ENCODE data around the gene ADIPOR2.
A peak's percentile ranks its signal among the peaks of the same experiment; 100 is the strongest.

ADIPOR2 gene, protein sequence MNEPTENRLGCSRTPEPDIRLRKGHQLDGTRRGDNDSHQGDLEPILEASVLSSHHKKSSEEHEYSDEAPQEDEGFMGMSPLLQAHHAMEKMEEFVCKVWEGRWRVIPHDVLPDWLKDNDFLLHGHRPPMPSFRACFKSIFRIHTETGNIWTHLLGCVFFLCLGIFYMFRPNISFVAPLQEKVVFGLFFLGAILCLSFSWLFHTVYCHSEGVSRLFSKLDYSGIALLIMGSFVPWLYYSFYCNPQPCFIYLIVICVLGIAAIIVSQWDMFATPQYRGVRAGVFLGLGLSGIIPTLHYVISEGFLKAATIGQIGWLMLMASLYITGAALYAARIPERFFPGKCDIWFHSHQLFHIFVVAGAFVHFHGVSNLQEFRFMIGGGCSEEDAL

DNA sequence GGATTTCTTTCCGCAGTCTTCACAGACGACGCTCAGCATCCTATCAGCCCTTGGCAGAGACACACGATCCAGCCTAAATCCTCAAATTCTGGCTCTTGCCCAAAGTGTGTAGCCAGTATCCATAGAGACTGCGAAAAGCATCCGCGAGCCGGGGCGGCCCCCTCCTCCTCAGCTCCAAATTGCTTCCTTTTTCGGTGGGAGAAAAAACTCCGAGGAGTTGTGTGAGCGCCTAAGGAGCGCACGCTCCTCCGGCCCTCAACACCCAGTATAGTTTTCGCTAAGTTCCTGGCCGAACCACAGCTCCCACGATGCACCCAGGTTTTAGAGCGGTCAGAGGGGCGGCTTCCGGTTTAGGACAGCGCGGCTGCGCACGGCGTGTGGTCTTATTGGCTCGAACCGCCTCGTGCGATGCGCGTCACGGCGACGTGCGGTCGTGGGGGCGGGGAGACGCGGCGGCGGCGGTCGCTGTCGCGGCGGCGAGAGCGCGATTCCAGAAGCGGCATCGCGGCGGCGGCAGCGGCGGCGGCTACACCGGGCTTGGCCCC, at the start of gene ADIPOR2:
Gene ADIPOR2 (plus strand): TSS at position 493 of the 545 bp plus-strand sequence. CDS start 63,274 bp downstream, outside the sequence.
- DNase-seq (ENCODE audit: low read depth in 2 of 2) = peak; percentile 90 to 92

DNA sequence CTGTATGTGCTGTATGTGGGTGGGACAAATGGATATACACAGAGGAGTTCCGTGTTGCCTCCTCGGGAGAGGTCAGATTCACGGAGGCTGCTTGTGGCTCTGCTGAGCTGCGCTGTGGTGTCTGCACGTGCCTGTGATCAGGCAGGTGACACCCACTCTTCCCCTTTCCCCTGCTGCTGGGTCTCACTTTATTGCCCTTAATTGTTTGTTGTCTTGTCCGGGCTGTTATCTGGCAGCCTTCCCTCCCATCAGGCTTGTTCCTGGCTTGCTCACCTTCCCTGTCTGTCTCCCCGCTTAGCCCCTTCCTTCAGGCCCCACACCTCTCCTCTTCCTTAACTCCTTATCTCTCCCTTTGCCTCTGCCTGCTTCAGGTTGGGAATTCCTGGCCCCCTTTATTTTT, 48.4 kb upstream of the ADIPOR2 start:
- DNase-seq (ENCODE audit: low read depth in 2 of 2) = no peak

DNA sequence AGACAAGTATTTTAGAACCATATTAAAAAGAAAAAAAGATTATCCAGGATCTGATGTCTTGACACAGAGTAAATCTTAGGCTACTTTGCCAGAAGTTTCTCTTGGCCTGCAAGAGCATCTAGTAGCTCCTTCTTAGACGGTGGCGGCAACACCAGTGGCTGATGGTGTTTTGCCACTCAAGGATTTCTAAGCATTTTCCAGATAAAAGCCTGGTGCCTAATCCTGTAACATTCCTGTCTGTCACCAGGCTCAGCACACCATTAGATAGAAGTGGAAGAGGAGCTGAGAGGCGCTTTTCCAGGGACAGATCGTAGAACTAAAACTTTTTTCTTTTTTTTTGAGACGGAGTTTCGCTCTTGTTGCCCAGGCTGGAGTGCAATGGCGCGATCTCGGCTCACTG, 47.8 kb upstream of the ADIPOR2 start:
- DNase-seq (ENCODE audit: low read depth in 2 of 2) = no peak

DNA sequence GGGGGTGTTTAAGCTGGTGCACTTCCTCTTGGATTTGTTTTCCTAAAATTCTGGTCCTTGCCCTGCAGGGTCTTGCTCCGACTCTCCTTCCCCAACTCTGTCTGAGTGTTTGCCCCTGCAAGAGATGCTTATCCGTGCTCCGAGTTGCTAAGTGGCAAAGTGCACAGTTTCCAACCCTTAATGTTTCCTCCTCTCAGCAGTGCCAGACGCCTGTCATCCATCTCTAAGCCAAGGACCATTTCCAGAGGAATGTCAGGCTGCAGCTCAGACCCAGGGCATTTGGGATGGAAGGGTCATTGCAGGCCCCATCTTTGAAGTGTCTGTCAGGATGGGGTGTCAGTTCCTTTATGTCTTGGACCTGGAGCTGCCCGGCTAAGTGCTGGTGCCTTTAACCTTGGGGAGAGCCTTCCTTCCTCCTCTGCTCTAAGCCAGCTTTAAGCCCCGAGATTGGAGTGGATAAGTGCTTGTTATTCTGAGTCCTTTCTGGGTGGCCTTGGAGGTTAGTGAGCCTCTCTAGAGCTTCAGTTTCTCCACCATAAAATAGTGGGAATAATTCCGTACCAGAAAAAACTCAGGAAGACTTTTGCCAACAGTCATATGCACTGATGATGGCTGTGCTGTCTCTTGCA, 46.9 kb upstream of the ADIPOR2 start:
- DNase-seq (ENCODE audit: low read depth in 2 of 2) = no peak

DNA sequence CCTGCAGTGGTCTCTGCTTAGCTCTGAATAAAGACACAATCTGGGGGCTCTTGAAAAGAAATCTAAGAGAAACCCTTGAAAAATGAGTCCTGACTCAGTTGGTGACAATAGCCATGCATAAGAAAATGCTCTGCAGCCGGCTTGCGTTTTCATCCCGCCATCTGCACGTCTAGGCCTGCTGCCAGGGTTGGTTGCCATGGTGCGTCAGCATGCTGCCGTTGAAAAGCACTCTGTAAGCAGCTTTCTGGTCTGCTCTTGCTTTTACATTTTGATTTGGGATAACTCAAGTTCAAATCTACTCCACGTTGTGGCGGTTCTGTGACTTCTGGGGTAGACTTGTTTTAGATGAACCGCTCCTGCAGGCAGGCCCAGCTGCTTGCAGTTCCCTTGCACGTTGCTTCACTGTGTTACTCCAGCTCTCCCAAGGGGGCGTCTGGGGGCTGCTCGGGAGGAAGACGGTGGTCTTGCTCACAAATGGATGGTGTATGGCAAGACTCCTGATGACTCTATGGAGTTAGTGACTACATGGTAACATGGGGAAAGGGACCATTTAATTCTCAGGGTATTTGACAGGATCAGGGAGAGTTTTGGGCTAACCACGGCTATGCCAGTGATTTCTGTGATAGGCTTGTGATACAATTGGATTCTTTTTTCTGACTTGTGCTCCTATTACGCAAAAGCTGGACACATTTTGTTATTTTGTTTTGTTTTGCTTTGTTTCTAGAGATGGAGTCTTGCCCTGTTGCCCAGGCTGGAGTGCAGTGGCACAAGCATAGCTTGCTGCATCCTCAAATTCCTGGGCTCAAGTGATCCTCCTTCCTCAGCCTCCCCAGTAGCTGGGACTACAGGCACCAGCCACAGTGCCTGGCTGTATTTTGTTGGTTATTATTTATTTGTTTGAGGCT, 46.1 kb upstream of the ADIPOR2 start:
- DNase-seq (ENCODE audit: low read depth in 2 of 2) = no peak

DNA sequence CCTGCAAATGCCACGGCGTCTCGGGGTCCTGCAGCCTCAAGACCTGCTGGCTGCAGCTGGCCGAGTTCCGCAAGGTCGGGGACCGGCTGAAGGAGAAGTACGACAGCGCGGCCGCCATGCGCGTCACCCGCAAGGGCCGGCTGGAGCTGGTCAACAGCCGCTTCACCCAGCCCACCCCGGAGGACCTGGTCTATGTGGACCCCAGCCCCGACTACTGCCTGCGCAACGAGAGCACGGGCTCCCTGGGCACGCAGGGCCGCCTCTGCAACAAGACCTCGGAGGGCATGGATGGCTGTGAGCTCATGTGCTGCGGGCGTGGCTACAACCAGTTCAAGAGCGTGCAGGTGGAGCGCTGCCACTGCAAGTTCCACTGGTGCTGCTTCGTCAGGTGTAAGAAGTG, 45.1 kb upstream of the ADIPOR2 start:
- no peak for DNase-seq (ENCODE audit: low read depth in 2 of 2)

DNA sequence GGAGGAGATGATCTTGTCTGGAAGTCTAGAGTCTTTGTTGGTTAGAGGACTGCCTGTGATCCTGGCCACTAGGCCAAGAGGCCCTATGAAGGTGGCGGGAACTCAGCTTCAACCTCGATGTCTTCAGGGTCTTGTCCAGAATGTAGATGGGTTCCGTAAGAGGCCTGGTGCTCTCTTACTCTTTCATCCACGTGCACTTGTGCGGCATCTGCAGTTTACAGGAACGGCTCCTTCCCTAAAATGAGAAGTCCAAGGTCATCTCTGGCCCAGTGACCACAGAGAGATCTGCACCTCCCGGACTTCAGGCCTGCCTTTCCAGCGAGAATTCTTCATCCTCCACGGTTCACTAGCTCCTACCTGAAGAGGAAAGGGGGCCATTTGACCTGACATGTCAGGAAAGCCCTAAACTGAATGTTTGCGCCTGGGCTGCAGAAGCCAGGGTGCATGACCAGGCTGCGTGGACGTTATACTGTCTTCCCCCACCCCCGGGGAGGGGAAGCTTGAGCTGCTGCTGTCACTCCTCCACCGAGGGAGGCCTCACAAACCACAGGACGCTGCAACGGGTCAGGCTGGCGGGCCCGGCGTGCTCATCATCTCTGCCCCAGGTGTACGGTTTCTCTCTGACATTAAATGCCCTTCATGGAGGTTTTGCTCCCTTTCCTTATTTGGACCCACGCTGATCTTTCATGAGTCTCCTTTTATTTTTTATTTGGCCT, 44.1 kb upstream of the ADIPOR2 start:
- no peak for DNase-seq (ENCODE audit: low read depth in 2 of 2)

DNA sequence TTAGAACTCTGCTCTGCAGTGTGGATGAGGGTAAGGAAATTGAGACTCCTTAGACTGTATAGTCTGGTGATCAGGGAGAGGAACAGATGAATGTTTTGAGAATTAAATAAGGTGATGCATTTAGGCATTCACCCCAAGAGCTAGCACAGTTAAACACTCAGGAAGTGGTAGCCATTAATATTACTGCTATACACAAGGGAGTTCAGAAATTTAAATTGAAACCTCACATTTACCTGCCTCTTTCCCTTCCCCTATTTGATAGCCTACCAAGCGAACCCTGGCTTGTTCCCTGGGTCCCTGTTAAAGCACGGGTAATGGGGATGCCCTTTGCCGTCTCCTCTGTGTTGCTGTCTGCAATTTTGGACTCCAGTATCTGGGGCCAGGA, 43.6 kb upstream of the ADIPOR2 start:
- DNase-seq (ENCODE audit: low read depth in 2 of 2) = no peak

DNA sequence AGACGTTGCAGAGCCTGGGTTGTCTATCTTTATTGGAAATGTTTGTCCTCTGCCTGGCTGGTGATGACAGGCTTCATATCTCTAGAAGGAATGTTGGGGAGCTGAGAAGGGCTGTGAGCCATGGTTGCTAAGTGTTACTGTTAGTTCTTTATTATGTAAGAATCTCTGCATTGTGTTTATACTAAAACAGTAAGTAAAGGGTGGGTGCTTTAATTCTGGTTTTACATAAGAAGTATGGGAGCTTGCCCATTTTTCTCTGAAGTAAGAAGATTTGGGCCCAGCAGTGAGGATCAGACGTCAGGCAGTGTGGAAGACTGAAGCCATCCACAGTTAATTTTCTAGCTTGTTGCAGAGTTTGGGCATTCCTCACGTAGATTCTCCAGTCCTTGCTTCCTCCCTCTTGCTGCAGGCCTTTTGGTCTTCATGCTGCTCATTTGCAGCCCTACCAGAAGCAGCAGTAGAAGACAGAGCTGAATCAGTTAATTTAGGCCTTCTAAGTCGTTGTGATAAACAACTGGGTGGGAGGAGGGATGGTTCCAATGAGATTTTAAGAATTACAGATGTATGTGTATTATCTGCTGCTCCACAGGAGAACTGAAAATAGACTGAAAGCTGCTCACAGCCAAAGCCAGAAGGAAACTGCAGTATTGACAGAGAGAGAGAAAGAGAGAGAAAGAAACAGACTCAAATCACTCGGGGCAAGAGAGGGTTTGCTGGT, 40.5 kb upstream of the ADIPOR2 start:
- no peak for DNase-seq (ENCODE audit: low read depth in 2 of 2)

DNA sequence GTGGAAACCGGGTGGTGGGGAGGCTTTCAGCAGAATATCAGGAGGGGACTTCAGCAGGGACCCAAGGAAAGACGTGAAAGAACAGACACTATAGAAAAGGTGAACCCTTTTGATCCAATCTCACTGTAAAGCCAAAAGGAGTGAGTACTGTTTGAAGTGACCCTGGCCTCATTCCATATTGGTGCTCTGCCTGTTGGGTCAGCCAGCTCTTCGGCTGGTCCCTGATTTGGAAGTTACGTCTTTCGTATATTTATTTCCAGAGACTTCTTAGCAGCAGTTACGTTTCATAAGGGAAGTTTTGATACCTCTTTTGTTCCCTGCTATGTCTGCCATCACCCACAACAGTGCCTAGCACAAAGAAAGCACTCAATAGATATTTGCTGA, 39.9 kb upstream of the ADIPOR2 start:
- DNase-seq (ENCODE audit: low read depth in 2 of 2) = no peak

DNA sequence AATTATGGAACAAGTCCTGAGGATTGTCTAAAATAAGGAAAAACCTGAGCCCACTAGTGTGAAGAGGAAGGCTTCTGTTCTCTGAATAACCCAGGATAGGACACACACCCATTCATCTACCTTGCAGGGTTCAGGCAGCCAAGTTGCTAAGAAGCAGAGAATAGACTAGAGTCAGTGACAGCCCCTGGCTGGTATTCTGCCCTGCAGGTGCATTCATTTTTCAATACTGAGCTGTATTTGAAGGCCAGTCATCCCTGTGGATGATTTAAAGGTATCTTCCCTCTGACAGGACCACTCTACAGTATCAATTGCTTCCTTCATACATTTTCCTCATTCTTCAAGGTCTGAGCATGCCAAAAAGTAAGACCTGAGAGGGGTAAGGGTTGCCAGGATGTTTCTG, 38.9 kb upstream of the ADIPOR2 start:
- DNase-seq (ENCODE audit: low read depth in 2 of 2) = no peak

DNA sequence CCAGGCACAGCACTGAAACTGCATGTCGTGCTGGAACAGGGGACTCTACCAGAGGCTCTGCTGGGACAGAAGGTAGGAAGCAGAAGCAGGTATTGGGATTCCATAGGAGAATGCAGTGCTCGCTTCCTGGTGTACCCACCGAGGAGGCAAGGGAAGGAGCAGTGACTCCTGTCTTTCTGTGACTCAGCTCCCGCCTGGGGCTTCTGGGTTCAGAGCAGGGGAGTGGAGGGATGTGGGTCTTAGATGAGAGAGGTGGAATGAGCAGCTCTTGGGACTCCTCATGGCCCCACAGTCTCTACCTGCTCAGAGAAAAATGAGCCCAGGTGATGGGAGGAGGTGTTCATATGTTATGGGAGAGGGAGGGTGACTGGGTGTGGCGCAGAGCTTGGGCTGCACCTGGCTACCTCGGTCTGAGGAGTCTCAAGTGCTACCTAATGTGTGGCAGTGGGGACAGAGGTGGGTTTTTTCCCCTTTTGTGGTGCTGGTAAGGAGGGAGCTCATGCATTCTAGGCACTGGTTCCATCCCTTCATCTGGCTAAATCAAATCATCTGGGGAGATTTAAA, 35.6 kb upstream of the ADIPOR2 start:
- no peak for DNase-seq (ENCODE audit: low read depth in 2 of 2)

DNA sequence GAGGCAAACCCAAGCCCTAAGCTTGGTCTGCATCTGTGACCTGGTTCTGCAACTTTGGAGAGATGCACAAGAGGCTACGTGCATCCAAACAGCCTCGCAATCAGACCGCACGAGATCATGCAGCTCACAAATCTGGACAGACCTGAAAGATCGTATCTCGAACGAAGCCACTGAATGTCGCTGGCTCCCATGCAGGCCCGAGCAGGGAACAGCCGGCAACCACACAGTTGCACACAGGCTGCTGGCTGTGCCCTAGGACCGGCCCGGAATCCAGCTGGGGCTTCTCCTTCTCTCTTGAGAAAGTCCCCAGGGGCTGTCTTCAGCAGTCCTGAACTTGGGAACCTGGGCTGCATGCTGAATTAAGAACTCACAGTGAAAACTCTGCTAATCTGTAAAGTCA, 34.0 kb upstream of the ADIPOR2 start:
- no peak for DNase-seq (ENCODE audit: low read depth in 2 of 2)

DNA sequence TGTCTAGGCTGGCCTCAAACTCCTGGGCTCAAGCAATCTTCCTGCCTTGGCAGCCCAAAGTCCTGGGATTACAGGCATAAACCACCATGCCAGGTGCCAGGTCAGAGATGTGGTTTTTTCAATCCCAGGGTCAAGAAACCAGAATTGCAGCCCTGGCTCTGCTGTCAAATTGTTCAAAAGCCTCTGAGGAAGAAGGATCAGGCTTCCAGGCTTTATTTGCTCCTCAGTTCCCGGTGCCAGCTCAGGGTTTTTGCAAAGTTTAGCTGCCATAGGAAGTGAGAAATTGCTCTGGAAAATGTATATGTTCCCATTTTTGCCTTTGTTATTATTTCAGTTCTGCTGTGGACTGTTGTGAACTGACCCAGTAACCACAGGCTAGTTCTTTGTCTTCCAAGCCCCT, 33.2 kb upstream of the ADIPOR2 start:
- DNase-seq (ENCODE audit: low read depth in 2 of 2) = no peak

DNA sequence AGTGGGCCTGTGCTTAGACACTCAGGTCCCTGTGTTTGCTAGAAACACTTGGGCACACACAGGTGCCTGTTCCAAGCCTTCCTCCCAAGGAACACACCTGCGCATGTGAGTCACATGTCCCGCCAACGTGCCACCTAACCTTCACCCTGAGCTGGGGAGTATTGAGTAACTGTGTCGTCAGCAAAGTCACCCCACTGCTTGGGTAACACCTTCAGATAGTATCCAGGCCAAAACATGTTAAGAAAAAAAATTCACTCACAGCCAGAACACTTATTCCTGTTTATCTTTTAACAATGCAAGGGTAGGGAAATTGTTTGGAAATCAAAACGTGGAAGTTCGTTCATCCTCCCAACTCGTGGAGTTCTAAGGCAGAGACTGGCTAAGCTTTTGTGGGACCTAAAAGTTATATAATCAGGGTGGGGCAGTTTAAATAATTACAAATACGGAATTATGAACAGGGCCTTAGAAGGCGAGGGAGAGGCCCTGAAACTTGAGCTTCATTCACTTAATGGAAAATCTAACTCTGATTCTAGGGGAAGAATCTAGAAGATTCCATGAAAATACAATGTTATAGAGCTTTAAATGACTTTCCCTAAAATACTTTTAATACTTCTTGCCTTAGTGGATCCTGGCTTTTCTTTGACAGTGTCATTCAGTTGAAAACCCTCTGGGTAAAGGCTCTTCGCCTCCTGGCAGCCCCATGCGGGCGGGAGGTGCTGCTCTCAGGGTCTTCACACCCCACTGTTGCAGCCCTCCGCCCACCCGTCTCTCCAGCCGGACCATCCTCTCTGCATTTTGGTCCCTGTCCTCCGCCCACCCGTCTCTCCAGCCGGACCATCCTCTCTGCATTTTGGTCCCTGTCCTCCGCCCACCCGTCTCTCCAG, 30.3 kb upstream of the ADIPOR2 start:
- peak in 1 of 2 donors; percentile 25 for DNase-seq (ENCODE audit: low read depth in 2 of 2)

DNA sequence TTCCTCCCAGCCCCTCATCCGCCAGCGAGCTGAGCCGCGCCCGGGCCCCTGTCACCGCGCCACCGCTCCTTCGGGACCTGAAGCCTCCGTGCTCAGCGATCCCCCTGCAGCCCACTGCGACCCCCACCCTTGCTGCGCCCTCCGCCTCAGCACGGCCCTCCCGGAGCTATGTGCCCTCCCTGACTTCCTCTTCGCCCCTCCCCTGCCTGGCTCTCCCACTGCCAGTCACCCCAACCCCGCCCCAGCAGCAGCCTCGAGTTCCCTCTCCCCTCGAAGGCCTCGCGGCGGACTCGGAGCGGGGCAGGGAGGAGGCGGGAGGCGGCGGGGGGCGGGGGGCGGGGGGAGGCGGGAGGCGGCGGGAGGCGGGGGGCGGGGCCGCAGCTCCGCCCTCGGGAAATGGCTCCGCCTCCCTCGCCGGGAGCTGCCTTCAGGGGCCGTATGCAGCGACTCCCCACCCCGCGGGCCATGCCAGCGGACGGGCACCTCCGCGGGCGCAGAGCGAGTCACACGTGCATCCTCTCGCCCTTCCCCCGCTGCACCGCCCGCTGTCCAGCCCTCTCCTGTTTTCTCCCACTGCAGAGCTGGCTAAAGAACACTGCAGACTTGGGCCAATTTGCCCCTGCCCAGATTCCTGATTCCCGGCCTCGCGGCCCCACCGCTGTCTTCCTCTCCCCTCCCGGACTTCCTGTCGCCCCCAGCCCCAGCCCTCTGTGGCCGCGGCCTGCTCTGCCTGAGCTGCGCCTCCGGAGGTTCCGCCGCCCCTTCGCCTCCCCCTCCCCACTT, 29.1 kb upstream of the ADIPOR2 start:
- peak; percentile 70 to 76 for DNase-seq (ENCODE audit: low read depth in 2 of 2)

DNA sequence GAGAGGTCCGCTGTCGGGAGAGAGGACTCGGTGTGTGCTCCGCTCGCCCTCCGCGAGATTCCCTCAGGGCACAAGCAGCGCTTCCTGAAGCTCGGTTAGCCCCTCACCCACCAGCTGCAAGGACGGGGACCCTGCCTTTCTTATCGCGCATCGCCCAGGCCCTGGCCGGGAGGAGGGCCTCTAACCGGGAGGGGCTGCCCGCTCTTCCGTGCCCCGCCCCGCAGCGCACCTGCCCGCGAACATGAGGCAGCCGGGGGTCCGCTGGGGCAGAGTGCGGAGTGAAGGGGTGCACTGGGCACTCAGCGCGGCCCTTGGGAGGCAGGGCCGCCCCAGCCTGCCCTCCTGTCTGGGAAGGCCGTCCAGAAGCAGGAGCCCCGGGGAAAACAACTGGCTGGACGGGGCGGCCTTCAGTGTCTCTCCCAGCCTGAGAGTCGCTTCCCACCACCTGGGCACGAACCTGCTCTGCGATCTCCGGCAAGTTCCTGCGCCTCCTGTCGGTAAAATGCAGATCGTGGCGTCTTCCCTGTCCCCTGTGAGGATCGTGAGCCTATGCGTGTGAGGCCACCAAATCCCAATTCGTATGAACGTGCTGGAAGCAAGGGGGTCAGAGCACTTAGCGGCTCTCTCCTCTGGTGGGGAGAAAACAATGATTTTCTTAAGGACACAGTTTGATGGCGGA, 28.0 kb upstream of the ADIPOR2 start:
- no peak for DNase-seq (ENCODE audit: low read depth in 2 of 2)
